ENCODE data around the gene TGFBR1.

DNA sequence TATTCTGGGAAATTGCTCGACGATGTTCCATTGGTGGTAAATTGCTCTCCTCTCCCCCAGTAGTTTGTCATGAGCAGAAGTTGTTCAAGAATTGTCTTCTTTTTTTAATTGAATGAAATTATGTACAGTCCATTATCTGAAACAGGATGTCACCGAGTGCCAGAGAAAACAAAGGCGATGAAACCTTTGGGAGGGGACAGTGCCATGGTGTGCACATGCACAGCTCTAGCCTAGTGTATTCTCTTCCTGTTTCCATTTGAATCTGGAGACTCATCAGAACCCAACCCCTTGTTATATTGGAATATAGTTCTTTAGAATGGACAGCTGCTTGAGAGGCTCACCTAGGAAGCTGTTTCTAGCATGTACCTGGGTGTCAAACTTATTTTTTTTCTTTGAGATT lies 41.7 kb downstream of the TGFBR1 start:
- TF ChIP-seq EZH2 (IDR thresholded peaks at IDR 0.05) = no peak
- TF ChIP-seq, protein P1, sequence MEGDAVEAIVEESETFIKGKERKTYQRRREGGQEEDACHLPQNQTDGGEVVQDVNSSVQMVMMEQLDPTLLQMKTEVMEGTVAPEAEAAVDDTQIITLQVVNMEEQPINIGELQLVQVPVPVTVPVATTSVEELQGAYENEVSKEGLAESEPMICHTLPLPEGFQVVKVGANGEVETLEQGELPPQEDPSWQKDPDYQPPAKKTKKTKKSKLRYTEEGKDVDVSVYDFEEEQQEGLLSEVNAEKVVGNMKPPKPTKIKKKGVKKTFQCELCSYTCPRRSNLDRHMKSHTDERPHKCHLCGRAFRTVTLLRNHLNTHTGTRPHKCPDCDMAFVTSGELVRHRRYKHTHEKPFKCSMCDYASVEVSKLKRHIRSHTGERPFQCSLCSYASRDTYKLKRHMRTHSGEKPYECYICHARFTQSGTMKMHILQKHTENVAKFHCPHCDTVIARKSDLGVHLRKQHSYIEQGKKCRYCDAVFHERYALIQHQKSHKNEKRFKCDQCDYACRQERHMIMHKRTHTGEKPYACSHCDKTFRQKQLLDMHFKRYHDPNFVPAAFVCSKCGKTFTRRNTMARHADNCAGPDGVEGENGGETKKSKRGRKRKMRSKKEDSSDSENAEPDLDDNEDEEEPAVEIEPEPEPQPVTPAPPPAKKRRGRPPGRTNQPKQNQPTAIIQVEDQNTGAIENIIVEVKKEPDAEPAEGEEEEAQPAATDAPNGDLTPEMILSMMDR (IDR thresholded peaks at IDR 0.05) = no peak
